Measurements from ENCODE around the gene EML4. TPM values are rescaled to one million over a fixed set of nuclear protein-coding genes. Genes with fewer than 3 reads are reported as not detected.

Gene EML4
- total and polyA plus RNA-seq, 2 donors from 2014 or later, result 13.0 to 53.6 TPM

- DNase-seq (no peak), FAIRE-seq (no peak)
- TF ChIP-seq CTCF (IDR thresholded peaks at IDR 0.05; ENCODE audit: borderline replicate concordance, extremely low read depth, insufficient read depth), result no peak
- intact Hi-C loops (cut with DNase I), result no loop called here
- Histone ChIP-seq H3K27me3 (ENCODE audit: control insufficient read depth, insufficient read depth, low read length) (no peaks in the 10 kb centered on the region), H3K4me1 (ENCODE audit: control insufficient read depth in 2 of 3, insufficient read depth in 2 of 3, low read depth in 1 of 3, low read length in 3 of 3) (no peaks in the 10 kb centered on the region), H3K4me3 (ENCODE audit: low read length in 3 of 3) (no peak overlapping the region), H3K9ac (ENCODE audit: low read length in 3 of 3) (no peak overlapping the region), H3K27ac (ENCODE audit: low read depth in 2 of 2, low read length in 2 of 2) (no peak overlapping the region), H3K9me3 (ENCODE audit: control insufficient read depth in 2 of 3, insufficient read depth in 1 of 3, low read length in 3 of 3) (no peaks in the 10 kb centered on the region), H3K36me3 (ENCODE audit: control insufficient read depth in 2 of 3, insufficient read depth in 3 of 3, low read length in 3 of 3) (no peaks in the 10 kb centered on the region)
These were observed 92.5 kb downstream of the EML4 start for GRCh38 chr2:42261518-42262195.

- no peak overlapping the region for H3K4me3 ChIP-seq (ENCODE audit: low read length in 3 of 3)
- DNase-seq, result no peak
- H3K36me3 ChIP-seq (ENCODE audit: control insufficient read depth in 2 of 3, insufficient read depth in 3 of 3, low read length in 3 of 3), result no peaks in the 10 kb centered on the region
- FAIRE-seq, result no peak
- no peaks in the 10 kb centered on the region for H3K27me3 ChIP-seq (ENCODE audit: control insufficient read depth, insufficient read depth, low read length)
- intact Hi-C loops (cut with DNase I), result no loop called here
- TF ChIP-seq CTCF (IDR thresholded peaks at IDR 0.05; ENCODE audit: borderline replicate concordance, extremely low read depth, insufficient read depth), result no peak
- H3K9ac ChIP-seq (ENCODE audit: low read length in 3 of 3), result no peak overlapping the region
- H3K4me1 ChIP-seq (ENCODE audit: control insufficient read depth in 2 of 3, insufficient read depth in 2 of 3, low read depth in 1 of 3, low read length in 3 of 3), result no peaks in the 10 kb centered on the region
- H3K27ac ChIP-seq (ENCODE audit: low read depth in 2 of 2, low read length in 2 of 2), result no peak overlapping the region
- H3K9me3 ChIP-seq (ENCODE audit: control insufficient read depth in 2 of 3, insufficient read depth in 1 of 3, low read length in 3 of 3), result no peaks in the 10 kb centered on the region
These were observed 97.1 kb downstream of the EML4 start for GRCh38 chr2:42266236-42266635.

- FAIRE-seq, result no peak
- H3K4me3 ChIP-seq (ENCODE audit: low read length in 3 of 3), result no peak overlapping the region
- intact Hi-C loops (cut with DNase I), result no loop called here
- DNase-seq, result no peak
- no peaks in the 10 kb centered on the region for H3K27me3 ChIP-seq (ENCODE audit: control insufficient read depth, insufficient read depth, low read length)
- no peak for TF ChIP-seq CTCF (IDR thresholded peaks at IDR 0.05; ENCODE audit: borderline replicate concordance, extremely low read depth, insufficient read depth)
- no peaks in the 10 kb centered on the region for H3K36me3 ChIP-seq (ENCODE audit: control insufficient read depth in 2 of 3, insufficient read depth in 3 of 3, low read length in 3 of 3)
- H3K4me1 ChIP-seq (ENCODE audit: control insufficient read depth in 2 of 3, insufficient read depth in 2 of 3, low read depth in 1 of 3, low read length in 3 of 3), result no peaks in the 10 kb centered on the region
- H3K27ac ChIP-seq (ENCODE audit: low read depth in 2 of 2, low read length in 2 of 2), result no peak overlapping the region
- H3K9ac ChIP-seq (ENCODE audit: low read length in 3 of 3), result no peak overlapping the region
- H3K9me3 ChIP-seq (ENCODE audit: control insufficient read depth in 2 of 3, insufficient read depth in 1 of 3, low read length in 3 of 3), result no peaks in the 10 kb centered on the region
These were observed 98.4 kb downstream of the EML4 start for GRCh38 chr2:42267530-42267929.
